COLO829 (cell line): ENCODE data around the gene SDK1.
A peak's percentile ranks its signal among the peaks of the same experiment; 100 is the strongest.

ENCODE experiments used
- DNase-seq: peaks from one replicate; pipeline ENCODE4 v3.0.0; 2012; ENCODE audit warnings: low spot score

Gene SDK1

GRCh38 chr7:3300651-3301448 is at the start of gene SDK1:
Gene SDK1, plus strand, starts transcription at chr7:3301252. Its CDS starts 335 bp downstream, at chr7:3301587.
- peak; percentile 71 for DNase-seq

GRCh38 chr7:3254718-3255117 is 46.3 kb upstream of the SDK1 start:
- DNase-seq, result no peak

GRCh38 chr7:3259711-3260400 is 41.2 kb upstream of the SDK1 start:
- no peak for DNase-seq

- peak; percentile 35 for DNase-seq
These were observed 40.7 kb upstream of the SDK1 start for GRCh38 chr7:3260401-3260715.

GRCh38 chr7:3264693-3265339 is 36.2 kb upstream of the SDK1 start:
- no peak for DNase-seq

GRCh38 chr7:3265388-3265787 is 35.7 kb upstream of the SDK1 start:
- no peak for DNase-seq

GRCh38 chr7:3266240-3266639 is 34.8 kb upstream of the SDK1 start:
- DNase-seq, result no peak

- DNase-seq, result no peak
These were observed 32.9 kb upstream of the SDK1 start for GRCh38 chr7:3267966-3268690.

GRCh38 chr7:3270362-3270761 is 30.7 kb upstream of the SDK1 start:
- no peak for DNase-seq

- no peak for DNase-seq
These were observed 29.8 kb upstream of the SDK1 start for GRCh38 chr7:3271298-3271697.

GRCh38 chr7:3272691-3273141 is 28.3 kb upstream of the SDK1 start:
- DNase-seq, result no peak

GRCh38 chr7:3274131-3274530 is 26.9 kb upstream of the SDK1 start:
- DNase-seq, result no peak

GRCh38 chr7:3277604-3278572 is 23.2 kb upstream of the SDK1 start:
- DNase-seq, result no peak

GRCh38 chr7:3279147-3279818 is 21.8 kb upstream of the SDK1 start:
- DNase-seq, result no peak

- DNase-seq, result no peak
These were observed 20.6 kb upstream of the SDK1 start for GRCh38 chr7:3280445-3280844.

- DNase-seq, result no peak
These were observed 20.0 kb upstream of the SDK1 start for GRCh38 chr7:3280946-3281656.

- DNase-seq, result no peak
These were observed 18.6 kb upstream of the SDK1 start for GRCh38 chr7:3282457-3282856.

GRCh38 chr7:3283130-3283704 is 17.8 kb upstream of the SDK1 start:
- DNase-seq, result no peak

GRCh38 chr7:3285652-3286051 is 15.4 kb upstream of the SDK1 start:
- DNase-seq, result no peak

- no peak for DNase-seq
These were observed 11.1 kb upstream of the SDK1 start for GRCh38 chr7:3289996-3290395.
